Esophagus squamous epithelium (tissue), 4 donors: ENCODE results near the gene FAP.

Source experiments
- CTCF ChIP-seq, 6 experiments: fragments of 450-650 bp in 4 of 6; fragments of 200-600 bp in 2 of 6; sonication (generic) in 2 of 6; IDR thresholded peaks; one replicate each; pipeline ENCODE4 v1.5.1; 2016 to 2019; ENCODE audit warnings: antibody characterized with exemption in 6 of 6, mild to moderate bottlenecking in 4 of 6, moderate library complexity in 4 of 6
- POLR2A ChIP-seq, 4 donors: fragments of 450-650 bp; IDR thresholded peaks; one replicate each; pipeline ENCODE4 v1.6.1; 2017; ENCODE audit warnings: antibody characterized with exemption in 4 of 4, mild to moderate bottlenecking in 4 of 4, moderate library complexity in 3 of 4

- TF ChIP-seq CTCF (IDR thresholded peaks at IDR 0.05) (no peak), POLR2A (IDR thresholded peaks at IDR 0.05) (no peak)
These were observed 12.5 kb downstream of the FAP start for GRCh38 chr2:162230761-162231160.
